ENCODE data around the gene ABHD14A.

The ABHD14A gene

GRCh38 chr3:51961602-51962569 is 13.0 kb upstream of the ABHD14A start:
- Histone ChIP-seq H3K36me3 (replicated peaks; ENCODE audit: insufficient read depth, low read length) (no peaks in the 10 kb centered on the region), H3K27ac (ENCODE audit: low read length) (no peak overlapping the region), H3K79me2 (ENCODE audit: low read length) (no peaks in the 10 kb centered on the region), H3K4me2 (ENCODE audit: low read depth, low read length) (no peak overlapping the region), H3K4me1 (ENCODE audit: low read length) (no peaks in the 10 kb centered on the region), H3K9ac (ENCODE audit: low read length) (no peak overlapping the region), H3K9me3 (replicated peaks; ENCODE audit: insufficient read depth, low read length) (no peaks in the 10 kb centered on the region), H3K9me2 (replicated peaks; ENCODE audit: insufficient read depth, low read length) (no peaks in the 10 kb centered on the region), H3K27me3 (replicated peaks; ENCODE audit: insufficient read depth, low read length) (no peaks in the 10 kb centered on the region), H4K20me1 (ENCODE audit: insufficient read depth, low read length) (no peaks in the 10 kb centered on the region), H2AFZ (ENCODE audit: low read length) (no peak overlapping the region), H3K4me3 (ENCODE audit: low read length) (no peak overlapping the region), H3F3A (ENCODE audit: insufficient read depth, low read length) (no peaks in the 10 kb centered on the region)
- DNase-seq, result no peak
- TF ChIP-seq CTCF (IDR thresholded peaks at IDR 0.05; ENCODE audit: low read length), result no peak
- TF ChIP-seq EZH2 (optimal IDR thresholded peaks at IDR 0.05; ENCODE audit: low read depth, low read length), result no peak
- no peak for TF ChIP-seq EZH2phosphoT487 (IDR thresholded peaks at IDR 0.05; ENCODE audit: low read length)

GRCh38 chr3:51962854-51963530 is 11.9 kb upstream of the ABHD14A start:
- Histone ChIP-seq H3K36me3 (replicated peaks; ENCODE audit: insufficient read depth, low read length) (no peaks in the 10 kb centered on the region), H3K9ac (ENCODE audit: low read length) (no peak overlapping the region)
- DNase-seq, result no peak

GRCh38 chr3:51963951-51964451 is 10.9 kb upstream of the ABHD14A start:
- Histone ChIP-seq H3K79me2 (ENCODE audit: low read length) (no peaks in the 10 kb centered on the region), H3K36me3 (replicated peaks; ENCODE audit: insufficient read depth, low read length) (no peaks in the 10 kb centered on the region), H3K27ac (ENCODE audit: low read length) (no peak overlapping the region), H4K20me1 (ENCODE audit: insufficient read depth, low read length) (no peaks in the 10 kb centered on the region), H3F3A (ENCODE audit: insufficient read depth, low read length) (peaks cover 3% of the 10 kb centered on the region; the same call in 1 of the 2 replicates), H3K27me3 (replicated peaks; ENCODE audit: insufficient read depth, low read length) (no peaks in the 10 kb centered on the region), H3K4me2 (ENCODE audit: low read depth, low read length) (no peak overlapping the region), H3K9me2 (replicated peaks; ENCODE audit: insufficient read depth, low read length) (no peaks in the 10 kb centered on the region), H2AFZ (ENCODE audit: low read length) (no peak overlapping the region), H3K4me1 (ENCODE audit: low read length) (0 out of 2 replicates have a peak, but pooled peaks cover 4% of the 10 kb centered on the region), H3K9ac (ENCODE audit: low read length) (no peak overlapping the region), H3K9me3 (replicated peaks; ENCODE audit: insufficient read depth, low read length) (no peaks in the 10 kb centered on the region), H3K4me3 (ENCODE audit: low read length) (no peak overlapping the region)
- DNase-seq, result no peak
- no peak for TF ChIP-seq EZH2 (optimal IDR thresholded peaks at IDR 0.05; ENCODE audit: low read depth, low read length)
- no peak for TF ChIP-seq CTCF (IDR thresholded peaks at IDR 0.05; ENCODE audit: low read length)
- no peak for TF ChIP-seq EZH2phosphoT487 (IDR thresholded peaks at IDR 0.05; ENCODE audit: low read length)

More at GRCh38 chr3:51962854-51963530, 11.9 kb upstream of the ABHD14A start:
- Histone ChIP-seq H4K20me1 (ENCODE audit: insufficient read depth, low read length) (no peaks in the 10 kb centered on the region), H3K27me3 (replicated peaks; ENCODE audit: insufficient read depth, low read length) (no peaks in the 10 kb centered on the region), H3K9me2 (replicated peaks; ENCODE audit: insufficient read depth, low read length) (no peaks in the 10 kb centered on the region), H3F3A (ENCODE audit: insufficient read depth, low read length) (0 out of 2 replicates have a peak, but pooled peaks cover 3% of the 10 kb centered on the region), H2AFZ (ENCODE audit: low read length) (no peak overlapping the region), H3K79me2 (ENCODE audit: low read length) (no peaks in the 10 kb centered on the region), H3K4me1 (ENCODE audit: low read length) (0 out of 2 replicates have a peak, but pooled peaks cover 2% of the 10 kb centered on the region), H3K4me2 (ENCODE audit: low read depth, low read length) (no peak overlapping the region), H3K27ac (ENCODE audit: low read length) (no peak overlapping the region), H3K4me3 (ENCODE audit: low read length) (no peak overlapping the region), H3K9me3 (replicated peaks; ENCODE audit: insufficient read depth, low read length) (no peaks in the 10 kb centered on the region)
- TF ChIP-seq CTCF (IDR thresholded peaks at IDR 0.05; ENCODE audit: low read length), result no peak
- no peak for TF ChIP-seq EZH2phosphoT487 (IDR thresholded peaks at IDR 0.05; ENCODE audit: low read length)
- no peak for TF ChIP-seq EZH2 (optimal IDR thresholded peaks at IDR 0.05; ENCODE audit: low read depth, low read length)

All from MM.1S (cell line).